Upper lobe of left lung (tissue), 6 donors: ENCODE results near the gene SAMD1. TPM values are rescaled to one million over a fixed set of nuclear protein-coding genes. Genes with fewer than 3 reads are reported as not detected.

Experiments
- ATAC-seq, 2 donors: fragments of 200-7000 bp; cut with Tn5 transposase; one replicate each; pipeline ENCODE4 v1.9.1; 2022; ENCODE audit warnings: mild to moderate bottlenecking in 2 of 2, moderate library complexity in 2 of 2; ENCODE audit not compliant: low FRiP score in 2 of 2
- DNase-seq, 2 donors: peaks; one replicate each; pipeline ENCODE4 v3.0.0-alpha.2; 2019 to 2020
- H3K27ac ChIP-seq, 4 donors: fragments of 200-600 bp; sonication (generic); one replicate each; pipeline ENCODE4 v1.5.1; 2016 to 2019
- H3K27me3 ChIP-seq, 4 donors: fragments of 200-600 bp; sonication (generic); one replicate each; pipeline ENCODE4 v1.5.1; 2017 to 2019
- H3K36me3 ChIP-seq, 4 donors: fragments of 200-600 bp; sonication (generic); one replicate each; pipeline ENCODE4 v1.5.1; 2016 to 2019
- H3K4me1 ChIP-seq, 4 donors: fragments of 200-600 bp; sonication (generic); one replicate each; pipeline ENCODE4 v1.5.1; 2018 to 2019
- H3K4me3 ChIP-seq, 4 donors: fragments of 200-600 bp; sonication (generic); one replicate each; pipeline ENCODE4 v1.5.1; 2017 to 2019; ENCODE audit warnings: mild to moderate bottlenecking in 2 of 4, moderate library complexity in 1 of 4
- H3K9me3 ChIP-seq, 4 donors: fragments of 200-600 bp; sonication (generic); one replicate each; pipeline ENCODE4 v1.5.1; 2018 to 2019
- CTCF ChIP-seq, 6 experiments: fragments of 450-650 bp in 4 of 6; fragments of 200-600 bp in 2 of 6; sonication (generic) in 2 of 6; IDR thresholded peaks; one replicate each; pipeline ENCODE4 v1.5.1; 2016 to 2019; ENCODE audit warnings: antibody characterized with exemption in 6 of 6
- EP300 ChIP-seq, 4 donors: sonication (generic); formaldehyde crosslinking; IDR thresholded peaks; one replicate each; pipeline ENCODE4 v1.5.1; 2017; ENCODE audit warnings: antibody characterized with exemption in 4 of 4, control low read depth in 2 of 4
- POLR2A ChIP-seq, 4 donors: fragments of 450-650 bp; IDR thresholded peaks; one replicate each; pipeline ENCODE4 v1.5.1; 2016 to 2017; ENCODE audit warnings: antibody characterized with exemption in 4 of 4, mild to moderate bottlenecking in 2 of 4
- POLR2AphosphoS5 ChIP-seq, 2 donors: sonication (generic); formaldehyde crosslinking; IDR thresholded peaks; one replicate each; pipeline ENCODE4 v1.5.1; 2017; ENCODE audit warnings: antibody characterized with exemption in 2 of 2
- WGBS, 2 donors: methylation state at CpG; one replicate each; pipeline ENCODE4 v1.1.5; 2017 to 2018; 5-methylcytosine and 5-hydroxymethylcytosine counted together
- total RNA-seq, 6 donors: library from RNA; depleted of rRNA in 4 of 6; stranded (reverse); fragments of >200 nt in 4 of 6; gene quantifications; one replicate each; pipeline versions ENCODE4 v1.1.0 to v1.2.1, GENCODE V29; 2016 to 2021
- donor health status: DM: no; HTN: no; CAD: no; lungs with moderate emphysema.
- donor health status: DM: no; HTN: yes; CAD: no; lungs with severe emphysema.

SAMD1 gene
- total RNA-seq, 6 donors from 2014 or later, result 17.8 to 62.8 (median 37.0) TPM

DNA sequence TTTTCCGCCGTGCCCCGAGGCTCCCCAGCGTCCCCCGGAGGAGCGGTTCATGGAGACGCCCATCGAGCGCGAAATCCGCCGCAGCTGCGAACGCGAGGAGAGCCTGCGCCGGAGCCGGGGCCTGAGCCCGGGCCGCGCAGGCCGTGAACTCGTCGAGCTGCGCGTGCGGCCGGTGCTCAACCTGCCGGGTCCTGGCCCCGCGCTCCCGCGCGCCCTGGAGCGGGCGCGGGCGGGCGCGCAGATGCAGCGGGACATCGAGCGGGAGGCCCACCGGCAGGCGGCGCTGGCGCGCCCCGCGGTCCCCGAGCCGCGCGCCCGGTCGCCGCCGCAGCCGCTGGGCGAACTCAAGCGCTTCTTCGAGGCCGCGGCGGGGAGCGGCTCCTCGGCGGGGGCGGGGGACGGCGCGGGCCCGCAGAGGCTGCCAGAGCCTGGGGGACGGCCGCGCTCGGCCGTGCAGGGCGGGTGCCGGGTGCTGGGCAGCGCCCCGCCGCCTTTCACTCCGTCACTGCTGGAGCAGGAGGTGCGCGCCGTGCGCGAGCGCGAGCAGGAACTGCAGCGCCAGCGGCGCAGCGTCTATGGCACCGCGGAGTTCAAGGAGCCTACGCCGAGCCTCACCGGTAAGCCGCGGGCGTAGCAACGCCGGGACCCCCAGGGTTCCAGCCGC is 17.2 kb downstream of the SAMD1 start:
- Histone ChIP-seq H3K27me3 (no peaks in the 10 kb centered on the region), H3K4me1 (peaks cover 23 to 46% (median 39%) of the 10 kb centered on the region in 4 donors), H3K4me3 (peak overlapping the region; percentile 56 to 68 (median 65)), H3K36me3 (no peaks in the 10 kb centered on the region), H3K27ac (peak overlapping the region; percentile 81 to 95 (median 86)), H3K9me3 (no peaks in the 10 kb centered on the region)
- DNase-seq (peak; percentile 70 to 97), ATAC-seq (peak; percentile 54 to 72)
- WGBS, 2 donors, result 0% methylated on average over 5 of the region's 106 CpGs; no CpG with 5 or more reads in 1 of the 2 donors
- TF ChIP-seq CTCF (IDR thresholded peaks at IDR 0.05) (peak; percentile 84 to 99 (median 98)), EP300 (IDR thresholded peaks at IDR 0.05) (no peak), POLR2AphosphoS5 (IDR thresholded peaks at IDR 0.05) (peak in 1 of 2 donors; percentile 17), POLR2A (IDR thresholded peaks at IDR 0.05) (peak in 3 of 4 donors; percentile 39 to 69 (median 40))

DNA sequence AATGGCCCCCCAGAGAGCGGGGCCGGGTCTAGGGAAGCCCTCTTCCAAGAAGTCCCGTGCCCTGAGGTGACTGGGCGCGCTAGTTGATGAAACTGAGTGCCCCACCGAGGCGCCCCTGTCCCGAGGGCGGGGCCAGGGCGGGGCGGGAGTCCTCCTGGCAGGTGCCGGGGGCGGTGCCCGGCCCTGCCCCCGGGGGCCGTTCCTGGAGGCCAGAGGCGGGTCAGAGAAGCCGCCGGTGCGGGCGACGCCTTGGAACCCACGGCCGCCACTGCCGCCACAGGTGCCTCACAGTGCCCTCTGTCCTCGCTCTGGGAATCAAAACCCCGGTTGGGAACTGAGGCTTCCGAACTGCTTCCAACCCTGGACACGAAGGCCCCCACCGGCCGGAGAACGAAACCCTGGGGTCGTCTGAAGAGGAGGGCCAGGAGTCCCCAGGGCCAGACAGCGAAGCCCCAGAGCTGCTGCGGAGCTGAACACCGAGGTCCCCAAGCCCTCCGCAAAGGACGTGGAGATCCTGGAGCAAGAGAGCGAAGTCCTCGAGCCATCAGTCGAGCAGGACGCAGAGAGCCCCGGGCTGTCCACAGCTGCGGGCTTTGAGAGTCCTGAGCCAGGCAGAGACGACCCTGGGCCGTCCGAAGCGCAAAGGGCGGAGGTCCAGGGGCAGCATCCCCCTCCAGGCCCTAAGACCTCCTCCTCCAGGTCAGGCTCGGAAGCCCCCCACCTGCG is 17.9 kb downstream of the SAMD1 start, which contains the start of gene MISP3:
MISP3 (plus strand) TSS at position 252 of the 726 bp plus-strand sequence. CDS start 524 bp downstream, outside the sequence.
- 2 to 4% methylated on average over 16 to 36 of the region's 51 CpGs for WGBS, 2 donors
- peak; percentile 22 to 82 for ATAC-seq

DNA sequence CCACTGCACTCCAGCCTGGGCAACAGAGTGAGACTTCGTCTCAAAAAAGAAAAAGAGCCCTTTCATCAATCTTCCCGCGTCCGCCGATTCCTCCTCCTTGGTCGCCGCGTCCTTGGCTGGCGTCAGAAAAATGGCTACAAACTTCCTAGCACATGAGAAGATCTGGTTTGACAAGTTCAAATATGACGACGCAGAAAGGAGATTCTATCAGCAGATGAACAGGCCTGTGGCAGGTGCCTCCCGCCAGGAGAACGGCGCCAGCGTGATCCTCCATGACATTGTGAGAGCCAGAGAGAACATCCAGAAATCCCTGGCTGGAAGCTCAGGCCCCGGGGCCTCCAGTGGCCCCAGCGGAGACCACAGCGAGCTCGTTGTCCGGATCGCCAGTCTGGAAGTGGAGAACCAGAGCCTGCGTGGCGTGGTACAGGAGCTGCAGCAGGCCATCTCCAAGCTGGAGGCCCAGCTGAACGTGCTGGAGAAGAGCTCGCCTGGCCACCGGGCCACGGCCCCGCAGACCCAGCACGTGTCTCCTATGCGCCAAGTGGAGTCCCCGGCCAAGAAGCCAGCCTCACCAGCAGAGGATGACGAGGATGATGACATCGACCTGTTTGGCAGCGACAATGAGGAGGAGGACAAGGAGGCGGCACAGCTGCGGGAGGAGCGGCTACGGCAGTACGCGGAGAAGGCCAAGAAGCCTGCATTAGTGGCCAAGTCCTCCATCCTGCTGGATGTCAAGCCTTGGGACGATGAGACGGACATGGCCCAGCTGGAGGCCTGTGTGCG is 20.1 kb downstream of the SAMD1 start:
- no peak for ATAC-seq

More for the DNA sequence above, 17.9 kb downstream of the SAMD1 start, which contains the start of gene MISP3:
- Histone ChIP-seq H3K4me1 (peaks cover 23 to 46% (median 37%) of the 10 kb centered on the region in 4 donors), H3K4me3 (peak within 1 kb of the TSS; percentile 56 to 68 (median 65)), H3K9me3 (no peaks in the 10 kb centered on the region), H3K27ac (peak within 1 kb of the TSS; percentile 81 to 95 (median 86)), H3K27me3 (no peaks in the 10 kb centered on the region), H3K36me3 (no peaks in the 10 kb centered on the region)
- peak in 1 of 2 donors; percentile 32 for TF ChIP-seq POLR2AphosphoS5 (IDR thresholded peaks at IDR 0.05)
- TF ChIP-seq EP300 (IDR thresholded peaks at IDR 0.05), result no peak
- no peak for TF ChIP-seq CTCF (IDR thresholded peaks at IDR 0.05)
- TF ChIP-seq POLR2A (IDR thresholded peaks at IDR 0.05), result peak in 1 of 4 donors; percentile 59
- DNase-seq, result peak; percentile 89 to 95

More for the DNA sequence above, 20.1 kb downstream of the SAMD1 start:
- Histone ChIP-seq H3K27me3 (no peaks in the 10 kb centered on the region), H3K9me3 (no peaks in the 10 kb centered on the region), H3K4me3 (no peak overlapping the region), H3K4me1 (peaks cover 19 to 40% (median 34%) of the 10 kb centered on the region in 4 donors), H3K27ac (no peak overlapping the region), H3K36me3 (no peaks in the 10 kb centered on the region)
- DNase-seq, result peak in 1 of 2 donors; percentile 77
- no peak for TF ChIP-seq EP300 (IDR thresholded peaks at IDR 0.05)
- no peak for TF ChIP-seq POLR2A (IDR thresholded peaks at IDR 0.05)
- no peak for TF ChIP-seq POLR2AphosphoS5 (IDR thresholded peaks at IDR 0.05)
- no peak for TF ChIP-seq CTCF (IDR thresholded peaks at IDR 0.05)
- 94 to 95% methylated on average over 42 to 43 of the region's 43 CpGs for WGBS, 2 donors
